ENCODE results near the gene PPP1R26. TPM values are rescaled to one million over a fixed set of nuclear protein-coding genes. Genes with fewer than 3 reads are reported as not detected.

PPP1R26 gene
- total and polyA plus RNA-seq, 9 of the 15 experiments (the other 6 are each of a cell fraction or from before 2014, with no cell fraction given) = 0.77 to 26.8 (median 9.3) TPM

GRCh38 chr9:135500525-135501260 lies 21.1 kb downstream of the PPP1R26 start, which contains the start of gene MRPS2 (continued):
- TF ChIP-seq, protein P1, sequence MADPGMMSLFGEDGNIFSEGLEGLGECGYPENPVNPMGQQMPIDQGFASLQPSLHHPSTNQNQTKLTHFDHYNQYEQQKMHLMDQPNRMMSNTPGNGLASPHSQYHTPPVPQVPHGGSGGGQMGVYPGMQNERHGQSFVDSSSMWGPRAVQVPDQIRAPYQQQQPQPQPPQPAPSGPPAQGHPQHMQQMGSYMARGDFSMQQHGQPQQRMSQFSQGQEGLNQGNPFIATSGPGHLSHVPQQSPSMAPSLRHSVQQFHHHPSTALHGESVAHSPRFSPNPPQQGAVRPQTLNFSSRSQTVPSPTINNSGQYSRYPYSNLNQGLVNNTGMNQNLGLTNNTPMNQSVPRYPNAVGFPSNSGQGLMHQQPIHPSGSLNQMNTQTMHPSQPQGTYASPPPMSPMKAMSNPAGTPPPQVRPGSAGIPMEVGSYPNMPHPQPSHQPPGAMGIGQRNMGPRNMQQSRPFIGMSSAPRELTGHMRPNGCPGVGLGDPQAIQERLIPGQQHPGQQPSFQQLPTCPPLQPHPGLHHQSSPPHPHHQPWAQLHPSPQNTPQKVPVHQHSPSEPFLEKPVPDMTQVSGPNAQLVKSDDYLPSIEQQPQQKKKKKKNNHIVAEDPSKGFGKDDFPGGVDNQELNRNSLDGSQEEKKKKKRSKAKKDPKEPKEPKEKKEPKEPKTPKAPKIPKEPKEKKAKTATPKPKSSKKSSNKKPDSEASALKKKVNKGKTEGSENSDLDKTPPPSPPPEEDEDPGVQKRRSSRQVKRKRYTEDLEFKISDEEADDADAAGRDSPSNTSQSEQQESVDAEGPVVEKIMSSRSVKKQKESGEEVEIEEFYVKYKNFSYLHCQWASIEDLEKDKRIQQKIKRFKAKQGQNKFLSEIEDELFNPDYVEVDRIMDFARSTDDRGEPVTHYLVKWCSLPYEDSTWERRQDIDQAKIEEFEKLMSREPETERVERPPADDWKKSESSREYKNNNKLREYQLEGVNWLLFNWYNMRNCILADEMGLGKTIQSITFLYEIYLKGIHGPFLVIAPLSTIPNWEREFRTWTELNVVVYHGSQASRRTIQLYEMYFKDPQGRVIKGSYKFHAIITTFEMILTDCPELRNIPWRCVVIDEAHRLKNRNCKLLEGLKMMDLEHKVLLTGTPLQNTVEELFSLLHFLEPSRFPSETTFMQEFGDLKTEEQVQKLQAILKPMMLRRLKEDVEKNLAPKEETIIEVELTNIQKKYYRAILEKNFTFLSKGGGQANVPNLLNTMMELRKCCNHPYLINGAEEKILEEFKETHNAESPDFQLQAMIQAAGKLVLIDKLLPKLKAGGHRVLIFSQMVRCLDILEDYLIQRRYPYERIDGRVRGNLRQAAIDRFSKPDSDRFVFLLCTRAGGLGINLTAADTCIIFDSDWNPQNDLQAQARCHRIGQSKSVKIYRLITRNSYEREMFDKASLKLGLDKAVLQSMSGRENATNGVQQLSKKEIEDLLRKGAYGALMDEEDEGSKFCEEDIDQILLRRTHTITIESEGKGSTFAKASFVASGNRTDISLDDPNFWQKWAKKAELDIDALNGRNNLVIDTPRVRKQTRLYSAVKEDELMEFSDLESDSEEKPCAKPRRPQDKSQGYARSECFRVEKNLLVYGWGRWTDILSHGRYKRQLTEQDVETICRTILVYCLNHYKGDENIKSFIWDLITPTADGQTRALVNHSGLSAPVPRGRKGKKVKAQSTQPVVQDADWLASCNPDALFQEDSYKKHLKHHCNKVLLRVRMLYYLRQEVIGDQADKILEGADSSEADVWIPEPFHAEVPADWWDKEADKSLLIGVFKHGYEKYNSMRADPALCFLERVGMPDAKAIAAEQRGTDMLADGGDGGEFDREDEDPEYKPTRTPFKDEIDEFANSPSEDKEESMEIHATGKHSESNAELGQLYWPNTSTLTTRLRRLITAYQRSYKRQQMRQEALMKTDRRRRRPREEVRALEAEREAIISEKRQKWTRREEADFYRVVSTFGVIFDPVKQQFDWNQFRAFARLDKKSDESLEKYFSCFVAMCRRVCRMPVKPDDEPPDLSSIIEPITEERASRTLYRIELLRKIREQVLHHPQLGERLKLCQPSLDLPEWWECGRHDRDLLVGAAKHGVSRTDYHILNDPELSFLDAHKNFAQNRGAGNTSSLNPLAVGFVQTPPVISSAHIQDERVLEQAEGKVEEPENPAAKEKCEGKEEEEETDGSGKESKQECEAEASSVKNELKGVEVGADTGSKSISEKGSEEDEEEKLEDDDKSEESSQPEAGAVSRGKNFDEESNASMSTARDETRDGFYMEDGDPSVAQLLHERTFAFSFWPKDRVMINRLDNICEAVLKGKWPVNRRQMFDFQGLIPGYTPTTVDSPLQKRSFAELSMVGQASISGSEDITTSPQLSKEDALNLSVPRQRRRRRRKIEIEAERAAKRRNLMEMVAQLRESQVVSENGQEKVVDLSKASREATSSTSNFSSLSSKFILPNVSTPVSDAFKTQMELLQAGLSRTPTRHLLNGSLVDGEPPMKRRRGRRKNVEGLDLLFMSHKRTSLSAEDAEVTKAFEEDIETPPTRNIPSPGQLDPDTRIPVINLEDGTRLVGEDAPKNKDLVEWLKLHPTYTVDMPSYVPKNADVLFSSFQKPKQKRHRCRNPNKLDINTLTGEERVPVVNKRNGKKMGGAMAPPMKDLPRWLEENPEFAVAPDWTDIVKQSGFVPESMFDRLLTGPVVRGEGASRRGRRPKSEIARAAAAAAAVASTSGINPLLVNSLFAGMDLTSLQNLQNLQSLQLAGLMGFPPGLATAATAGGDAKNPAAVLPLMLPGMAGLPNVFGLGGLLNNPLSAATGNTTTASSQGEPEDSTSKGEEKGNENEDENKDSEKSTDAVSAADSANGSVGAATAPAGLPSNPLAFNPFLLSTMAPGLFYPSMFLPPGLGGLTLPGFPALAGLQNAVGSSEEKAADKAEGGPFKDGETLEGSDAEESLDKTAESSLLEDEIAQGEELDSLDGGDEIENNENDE (IDR thresholded peaks at IDR 0.05; ENCODE audit: low read depth, low read length) = no peak
- TF ChIP-seq NFYB (IDR thresholded peaks at IDR 0.05; ENCODE audit: extremely low read depth, insufficient read length) (no peak), ELF4 (CRISPR knock-in tag; IDR thresholded peaks at IDR 0.05) (no peak), IRF9 (tag; IDR thresholded peaks at IDR 0.05) (no peak), ZBTB49 (CRISPR knock-in tag; IDR thresholded peaks at IDR 0.05; ENCODE audit: borderline replicate concordance) (no peak), HLTF (IDR thresholded peaks at IDR 0.05) (no peak; the same call in 1 of the 2 replicates), TCF3 (CRISPR knock-in tag; IDR thresholded peaks at IDR 0.05) (no peak)
- TF ChIP-seq, protein P2, sequence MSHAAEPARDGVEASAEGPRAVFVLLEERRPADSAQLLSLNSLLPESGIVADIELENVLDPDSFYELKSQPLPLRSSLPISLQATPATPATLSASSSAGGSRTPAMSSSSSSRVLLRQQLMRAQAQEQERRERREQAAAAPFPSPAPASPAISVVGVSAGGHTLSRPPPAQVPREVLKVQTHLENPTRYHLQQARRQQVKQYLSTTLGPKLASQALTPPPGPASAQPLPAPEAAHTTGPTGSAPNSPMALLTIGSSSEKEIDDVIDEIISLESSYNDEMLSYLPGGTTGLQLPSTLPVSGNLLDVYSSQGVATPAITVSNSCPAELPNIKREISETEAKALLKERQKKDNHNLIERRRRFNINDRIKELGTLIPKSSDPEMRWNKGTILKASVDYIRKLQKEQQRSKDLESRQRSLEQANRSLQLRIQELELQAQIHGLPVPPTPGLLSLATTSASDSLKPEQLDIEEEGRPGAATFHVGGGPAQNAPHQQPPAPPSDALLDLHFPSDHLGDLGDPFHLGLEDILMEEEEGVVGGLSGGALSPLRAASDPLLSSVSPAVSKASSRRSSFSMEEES (CRISPR knock-in tag; IDR thresholded peaks at IDR 0.05) = no peak

Measured in K562 (cell line).